Peyer's patch (tissue), 4 donors: ENCODE measurements around the gene TRIM25. TPM values are rescaled to one million over a fixed set of nuclear protein-coding genes. Genes with fewer than 3 reads are reported as not detected.

Source experiments
- DNase-seq, 3 donors: peaks; one replicate each; pipeline ENCODE4 v3.0.0-alpha.2; 2017 to 2019
- H3K27ac ChIP-seq, 4 donors: fragments of 200-600 bp; sonication (generic); one replicate each; pipeline ENCODE4 v1.5.1; 2016 to 2019
- H3K27me3 ChIP-seq, 2 donors: fragments of 200-600 bp; sonication (generic); one replicate each; pipeline ENCODE4 v1.5.1; 2019
- H3K36me3 ChIP-seq, 3 donors: fragments of 200-600 bp; sonication (generic); one replicate each; pipeline ENCODE4 v1.5.1; 2016 to 2019
- H3K4me1 ChIP-seq, 4 donors: fragments of 200-600 bp; sonication (generic); one replicate each; pipeline ENCODE4 v1.5.1; 2016 to 2019
- H3K4me3 ChIP-seq, 4 donors: fragments of 200-600 bp; sonication (generic); 1 replicate in 3 of 4; 2 replicates in 1 of 4; pipeline ENCODE4 v1.5.1; 2016 to 2019; ENCODE audit warnings: mild to moderate bottlenecking in 1 of 4
- H3K9me3 ChIP-seq, 4 donors: fragments of 200-600 bp; sonication (generic); one replicate each; pipeline ENCODE4 v1.5.1; 2016 to 2019; ENCODE audit warnings: mild to moderate bottlenecking in 1 of 4
- POLR2A ChIP-seq, 2 donors: fragments of 450-650 bp; IDR thresholded peaks; one replicate each; pipeline ENCODE4 v1.5.1; 2017; ENCODE audit warnings: antibody characterized with exemption in 2 of 2, mild to moderate bottlenecking in 2 of 2, moderate library complexity in 2 of 2
- total RNA-seq, 4 donors: library from RNA; depleted of rRNA; stranded (reverse); fragments of >200 nt; gene quantifications; one replicate each; pipeline ENCODE4 v1.1.0, GENCODE V29; 2016
- TF ChIP-seq, protein P1 (sequence below), 6 experiments: fragments of 450-650 bp in 4 of 6; fragments of 200-600 bp in 2 of 6; sonication (generic) in 1 of 6; IDR thresholded peaks; one replicate each; pipeline ENCODE4 v1.5.1; 2017 to 2019; ENCODE audit warnings: antibody characterized with exemption in 6 of 6, mild to moderate bottlenecking in 3 of 6, moderate library complexity in 1 of 6

TRIM25 gene
- total RNA-seq, 4 donors from 2014 or later = 87.0 to 344 (median 119) TPM

DNA sequence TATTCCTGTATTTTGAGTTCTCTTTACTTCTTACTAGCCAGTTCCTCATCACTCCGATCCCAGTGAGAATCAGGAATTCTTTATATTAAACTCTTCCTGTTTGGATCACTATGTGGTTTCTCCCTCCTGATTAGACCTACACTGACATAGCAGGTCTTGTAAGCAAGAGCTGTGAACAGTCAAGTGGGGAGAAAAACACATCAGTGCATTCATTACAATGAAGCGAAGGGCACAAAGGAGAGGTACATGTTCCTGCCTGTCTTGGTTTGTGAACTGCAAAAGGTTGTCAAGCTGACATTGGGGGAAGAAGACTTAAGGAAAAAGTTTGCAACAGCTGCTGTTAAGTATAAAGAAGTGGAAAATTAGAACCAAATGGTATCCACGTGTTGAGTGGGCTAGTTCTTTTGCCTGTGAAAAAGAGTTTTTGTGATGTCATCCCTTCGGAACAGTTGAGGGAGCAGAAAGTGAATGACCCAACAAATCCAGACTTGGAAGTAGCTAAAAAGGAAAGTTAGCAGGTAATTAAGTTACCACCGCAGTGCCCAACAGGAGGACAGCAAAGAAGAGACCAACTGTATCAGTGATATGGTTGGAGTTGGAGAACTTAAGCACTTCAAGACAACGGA, 23.0 kb upstream of the TRIM25 start:
- Histone ChIP-seq H3K27me3 (no peaks in the 10 kb centered on the region), H3K9me3 (no peaks in the 10 kb centered on the region), H3K4me1 (peaks cover 0 to 7% (median 0%) of the 10 kb centered on the region in 4 donors), H3K4me3 (no peak overlapping the region), H3K27ac (no peak overlapping the region), H3K36me3 (peaks cover 0 to 44% (median 0%) of the 10 kb centered on the region in 3 donors)
- TF ChIP-seq POLR2A (IDR thresholded peaks at IDR 0.05) = no peak
- TF ChIP-seq, protein P1, sequence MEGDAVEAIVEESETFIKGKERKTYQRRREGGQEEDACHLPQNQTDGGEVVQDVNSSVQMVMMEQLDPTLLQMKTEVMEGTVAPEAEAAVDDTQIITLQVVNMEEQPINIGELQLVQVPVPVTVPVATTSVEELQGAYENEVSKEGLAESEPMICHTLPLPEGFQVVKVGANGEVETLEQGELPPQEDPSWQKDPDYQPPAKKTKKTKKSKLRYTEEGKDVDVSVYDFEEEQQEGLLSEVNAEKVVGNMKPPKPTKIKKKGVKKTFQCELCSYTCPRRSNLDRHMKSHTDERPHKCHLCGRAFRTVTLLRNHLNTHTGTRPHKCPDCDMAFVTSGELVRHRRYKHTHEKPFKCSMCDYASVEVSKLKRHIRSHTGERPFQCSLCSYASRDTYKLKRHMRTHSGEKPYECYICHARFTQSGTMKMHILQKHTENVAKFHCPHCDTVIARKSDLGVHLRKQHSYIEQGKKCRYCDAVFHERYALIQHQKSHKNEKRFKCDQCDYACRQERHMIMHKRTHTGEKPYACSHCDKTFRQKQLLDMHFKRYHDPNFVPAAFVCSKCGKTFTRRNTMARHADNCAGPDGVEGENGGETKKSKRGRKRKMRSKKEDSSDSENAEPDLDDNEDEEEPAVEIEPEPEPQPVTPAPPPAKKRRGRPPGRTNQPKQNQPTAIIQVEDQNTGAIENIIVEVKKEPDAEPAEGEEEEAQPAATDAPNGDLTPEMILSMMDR (IDR thresholded peaks at IDR 0.05) = no peak
- DNase-seq = no peak

DNA sequence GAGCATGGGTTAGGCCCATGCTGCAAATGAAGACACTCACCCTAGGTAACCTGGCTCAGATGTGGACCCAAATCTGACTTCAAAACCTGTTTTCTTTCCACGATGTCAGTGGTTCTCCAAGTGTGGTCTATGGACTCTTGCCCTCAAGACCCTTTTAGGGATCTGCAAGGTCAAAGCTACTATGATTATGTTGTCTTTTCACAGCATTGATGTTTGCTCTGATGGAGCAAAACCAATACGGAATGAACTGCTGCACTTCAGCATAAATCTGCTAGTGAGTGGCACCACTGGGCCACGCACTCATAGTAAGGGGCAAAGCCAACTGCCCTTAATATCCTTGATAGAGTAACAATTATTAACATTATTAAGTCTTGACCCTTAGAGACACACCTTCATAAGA, 21.6 kb upstream of the TRIM25 start:
- no peak overlapping the region for H3K27ac ChIP-seq
- H3K4me3 ChIP-seq = no peak overlapping the region
- H3K4me1 ChIP-seq = peaks cover 0 to 7% (median 0%) of the 10 kb centered on the region in 4 donors
- no peaks in the 10 kb centered on the region for H3K9me3 ChIP-seq
- H3K27me3 ChIP-seq = no peaks in the 10 kb centered on the region
- no peak for DNase-seq
- H3K36me3 ChIP-seq = peaks cover 0 to 32% (median 0%) of the 10 kb centered on the region in 3 donors
- TF ChIP-seq, protein P1 (IDR thresholded peaks at IDR 0.05) = no peak
- no peak for TF ChIP-seq POLR2A (IDR thresholded peaks at IDR 0.05)

DNA sequence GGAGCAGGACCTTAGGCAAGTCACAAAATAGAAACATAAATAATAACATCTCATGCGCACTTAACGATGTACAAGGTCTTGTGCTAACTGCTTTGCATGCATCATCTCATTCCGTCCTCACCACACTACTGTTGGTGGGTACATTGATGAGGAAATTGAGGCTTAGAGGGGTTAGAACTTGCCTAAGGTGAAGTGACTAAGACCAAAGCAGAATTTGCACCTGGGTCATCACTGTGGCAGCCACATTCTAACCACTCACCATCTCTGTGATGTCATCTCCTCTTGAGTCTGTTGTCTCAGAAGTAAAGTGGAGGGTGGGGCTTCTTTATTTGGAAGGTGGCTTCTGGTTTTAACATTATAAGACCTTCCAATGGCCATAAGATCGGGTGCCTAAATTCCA, 20.4 kb upstream of the TRIM25 start:
- Histone ChIP-seq H3K4me3 (no peak overlapping the region), H3K4me1 (peaks cover 0 to 7% (median 0%) of the 10 kb centered on the region in 4 donors), H3K36me3 (peaks cover 0 to 30% (median 0%) of the 10 kb centered on the region in 3 donors), H3K27me3 (no peaks in the 10 kb centered on the region), H3K27ac (no peak overlapping the region), H3K9me3 (no peaks in the 10 kb centered on the region)
- TF ChIP-seq, protein P1 (IDR thresholded peaks at IDR 0.05) = no peak
- TF ChIP-seq POLR2A (IDR thresholded peaks at IDR 0.05) = no peak
- no peak for DNase-seq

DNA sequence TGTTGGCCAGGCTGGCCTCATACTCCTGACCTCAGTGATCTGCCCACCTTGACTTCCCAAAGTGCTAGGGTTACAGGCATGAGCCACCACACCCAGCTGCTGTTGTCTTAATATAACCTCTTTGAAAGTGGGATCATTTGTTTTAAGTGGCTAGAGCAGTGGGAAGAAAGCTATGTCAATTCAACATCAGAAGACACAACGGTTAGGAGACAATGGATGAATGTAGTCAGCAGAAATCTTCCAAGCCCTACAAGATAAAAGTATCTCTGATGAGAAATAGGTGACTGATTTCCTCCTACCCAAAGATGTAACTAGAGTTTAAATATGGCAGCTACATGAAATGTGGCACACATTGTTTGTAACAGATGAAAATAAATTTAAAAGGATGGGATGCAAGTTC, 20.0 kb upstream of the TRIM25 start:
- TF ChIP-seq, protein P1 (IDR thresholded peaks at IDR 0.05) = no peak
- no peak for TF ChIP-seq POLR2A (IDR thresholded peaks at IDR 0.05)
- H3K4me3 ChIP-seq = no peak overlapping the region
- H3K36me3 ChIP-seq = peaks cover 0 to 26% (median 0%) of the 10 kb centered on the region in 3 donors
- no peak overlapping the region for H3K27ac ChIP-seq
- H3K9me3 ChIP-seq = no peaks in the 10 kb centered on the region
- peaks cover 0 to 7% (median 0%) of the 10 kb centered on the region in 4 donors for H3K4me1 ChIP-seq
- H3K27me3 ChIP-seq = no peaks in the 10 kb centered on the region
- DNase-seq = no peak

DNA sequence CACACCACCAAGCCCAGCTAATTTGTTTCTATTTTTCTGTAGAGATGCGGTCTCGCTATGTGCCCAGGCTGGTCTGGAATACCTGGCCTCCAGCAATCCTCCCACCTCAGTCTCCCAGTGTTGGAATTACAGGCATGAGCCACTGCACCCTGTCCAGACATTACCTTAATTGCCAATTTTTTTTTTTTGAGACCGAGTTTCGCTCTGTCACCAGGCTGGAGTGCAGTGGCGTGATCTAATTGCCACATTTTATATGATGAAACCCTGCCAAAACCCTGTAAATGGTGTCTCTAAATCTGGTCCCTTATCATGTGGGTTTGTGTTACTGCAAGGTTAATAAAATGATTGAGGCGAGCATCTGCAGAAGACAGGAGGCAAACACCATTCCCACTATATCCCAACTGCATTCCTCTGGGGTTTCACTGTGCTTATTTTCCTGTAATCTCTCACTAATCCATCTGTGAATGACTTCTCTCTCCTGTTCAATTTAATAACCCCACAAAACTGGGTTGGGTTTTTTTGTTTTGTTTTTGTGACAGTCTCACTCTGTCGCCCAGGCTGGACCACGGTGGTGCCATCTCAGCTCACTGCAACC, 19.4 kb upstream of the TRIM25 start:
- H3K27ac ChIP-seq = no peak overlapping the region
- no peaks in the 10 kb centered on the region for H3K27me3 ChIP-seq
- no peaks in the 10 kb centered on the region for H3K9me3 ChIP-seq
- DNase-seq = no peak
- peaks cover 0 to 26% (median 0%) of the 10 kb centered on the region in 3 donors for H3K36me3 ChIP-seq
- peaks cover 0 to 7% (median 0%) of the 10 kb centered on the region in 4 donors for H3K4me1 ChIP-seq
- H3K4me3 ChIP-seq = no peak overlapping the region
- TF ChIP-seq, protein P1 (IDR thresholded peaks at IDR 0.05) = no peak
- TF ChIP-seq POLR2A (IDR thresholded peaks at IDR 0.05) = no peak
